Midbrain (tissue), 1 donor: Measurements from ENCODE around the gene USP17L18.
"Not testable (repeated sequence)": the region's sequence is repeated elsewhere in the genome, so short reads cannot be mapped to it uniquely, and the experiment has no call there.

Experiments
- DNase-seq: peaks from one replicate; lab custom pipeline; 2025; lab: John Stamatoyannopoulos, UW

The USP17L18 gene, protein sequence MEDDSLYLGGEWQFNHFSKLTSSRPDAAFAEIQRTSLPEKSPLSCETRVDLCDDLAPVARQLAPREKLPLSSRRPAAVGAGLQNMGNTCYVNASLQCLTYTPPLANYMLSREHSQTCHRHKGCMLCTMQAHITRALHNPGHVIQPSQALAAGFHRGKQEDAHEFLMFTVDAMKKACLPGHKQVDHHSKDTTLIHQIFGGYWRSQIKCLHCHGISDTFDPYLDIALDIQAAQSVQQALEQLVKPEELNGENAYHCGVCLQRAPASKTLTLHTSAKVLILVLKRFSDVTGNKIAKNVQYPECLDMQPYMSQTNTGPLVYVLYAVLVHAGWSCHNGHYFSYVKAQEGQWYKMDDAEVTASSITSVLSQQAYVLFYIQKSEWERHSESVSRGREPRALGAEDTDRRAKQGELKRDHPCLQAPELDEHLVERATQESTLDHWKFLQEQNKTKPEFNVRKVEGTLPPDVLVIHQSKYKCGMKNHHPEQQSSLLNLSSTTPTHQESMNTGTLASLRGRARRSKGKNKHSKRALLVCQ

DNA sequence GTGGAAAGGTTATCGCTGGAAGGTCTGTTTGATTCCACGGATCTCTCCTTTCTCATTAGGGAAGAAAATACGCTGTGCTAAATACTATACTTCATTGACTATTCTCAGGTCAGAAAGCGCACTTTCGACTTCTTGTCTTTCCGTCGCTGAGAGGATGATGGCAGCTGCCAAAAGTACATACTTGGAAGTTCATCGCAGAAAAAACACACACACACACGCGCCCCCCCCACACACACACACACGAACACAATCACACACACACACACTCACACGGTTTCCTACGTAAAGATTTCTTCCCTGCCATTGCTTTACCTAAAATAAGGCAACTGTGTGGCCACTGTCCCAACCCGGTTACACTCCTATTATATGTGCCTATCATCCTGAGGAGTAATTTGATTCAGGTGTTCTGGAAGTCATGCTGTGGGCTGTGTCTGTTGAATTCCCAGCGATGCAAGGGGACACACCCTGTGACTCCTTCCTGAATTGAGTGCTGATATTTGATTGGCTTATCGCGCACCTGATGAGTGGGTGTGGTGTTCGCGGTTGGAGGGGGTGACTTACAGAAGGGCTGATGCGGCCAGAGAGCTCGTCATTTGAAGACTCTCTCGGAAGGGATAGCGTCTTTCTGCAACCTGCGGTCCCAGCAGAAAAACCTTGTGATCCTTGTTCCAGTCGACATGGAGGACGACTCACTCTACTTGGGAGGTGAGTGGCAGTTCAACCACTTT, at the start of gene USP17L18:
USP17L18 (plus strand) TSS at position 678 of the 728 bp plus-strand sequence; CDS start at position 678, 0 bp downstream.
- DNase-seq, result not testable (repeated sequence)

DNA sequence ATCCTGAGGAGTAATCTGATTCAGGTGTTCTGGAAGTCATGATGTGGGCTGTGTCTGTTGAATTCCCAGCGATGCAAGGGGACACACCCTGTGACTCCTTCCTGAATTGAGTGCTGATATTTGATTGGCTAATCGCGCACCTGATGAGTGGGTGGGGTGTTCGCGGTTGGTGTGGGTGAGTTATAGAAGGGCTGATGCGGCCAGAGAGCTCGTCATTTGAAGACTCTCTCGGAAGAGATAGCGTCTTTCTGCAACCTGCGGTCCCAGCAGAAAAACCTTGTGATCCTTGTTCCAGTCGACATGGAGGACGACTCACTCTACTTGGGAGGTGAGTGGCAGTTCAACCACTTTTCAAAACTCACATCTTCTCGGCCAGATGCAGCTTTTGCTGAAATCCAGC, 38.1 kb upstream of the USP17L18 start, which contains the start of gene USP17L10:
USP17L10 (plus strand) TSS at position 301 of the 400 bp plus-strand sequence; CDS start at position 301, 0 bp downstream.
- not testable (repeated sequence) for DNase-seq

DNA sequence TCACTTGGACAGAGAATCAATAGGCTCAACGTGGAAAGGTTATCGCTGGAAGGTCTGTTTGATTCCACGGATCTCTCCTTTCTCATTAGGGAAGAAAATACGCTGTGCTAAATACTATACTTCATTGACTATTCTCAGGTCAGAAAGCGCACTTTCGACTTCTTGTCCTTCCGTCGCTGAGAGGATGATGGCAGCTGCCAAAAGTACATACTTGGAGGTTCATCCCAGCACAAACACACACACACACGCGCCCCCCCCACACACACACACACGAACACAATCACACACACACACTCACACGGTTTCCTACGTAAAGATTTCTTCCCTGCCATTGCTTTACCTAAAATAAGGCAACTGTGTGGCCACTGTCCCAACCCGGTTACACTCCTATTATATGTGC, 33.7 kb upstream of the USP17L18 start:
- not testable (repeated sequence) for DNase-seq

DNA sequence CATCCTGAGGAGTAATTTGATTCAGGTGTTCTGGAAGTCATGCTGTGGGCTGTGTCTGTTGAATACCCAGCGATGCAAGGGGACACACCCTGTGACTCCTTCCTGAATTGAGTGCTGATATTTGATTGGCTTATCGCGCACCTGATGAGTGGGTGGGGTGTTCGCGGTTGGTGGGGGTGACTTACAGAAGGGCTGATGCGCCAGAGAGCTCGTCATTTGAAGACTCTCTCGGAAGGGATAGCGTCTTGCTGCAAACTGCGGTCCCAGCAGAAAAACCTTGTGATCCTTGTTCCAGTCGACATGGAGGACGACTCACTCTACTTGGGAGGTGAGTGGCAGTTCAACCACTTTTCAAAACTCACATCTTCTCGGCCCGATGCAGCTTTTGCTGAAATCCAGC, 33.3 kb upstream of the USP17L18 start, which contains the start of gene USP17L11:
USP17L11 (plus strand) TSS at position 301 of the 400 bp plus-strand sequence; CDS start at position 301, 0 bp downstream.
- not testable (repeated sequence) for DNase-seq

DNA sequence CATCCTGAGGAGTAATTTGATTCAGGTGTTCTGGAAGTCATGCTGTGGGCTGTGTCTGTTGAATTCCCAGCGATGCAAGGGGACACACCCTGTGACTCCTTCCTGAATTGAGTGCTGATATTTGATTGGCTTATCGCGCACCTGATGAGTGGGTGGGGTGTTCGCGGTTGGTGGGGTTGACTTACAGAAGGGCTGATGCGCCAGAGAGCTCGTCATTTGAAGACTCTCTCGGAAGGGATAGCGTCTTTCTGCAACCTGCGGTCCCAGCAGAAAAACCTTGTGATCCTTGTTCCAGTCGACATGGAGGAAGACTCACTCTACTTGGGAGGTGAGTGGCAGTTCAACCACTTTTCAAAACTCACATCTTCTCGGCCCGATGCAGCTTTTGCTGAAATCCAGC, 28.6 kb upstream of the USP17L18 start, which contains the start of gene USP17L12:
USP17L12 (plus strand) TSS at position 301 of the 400 bp plus-strand sequence; CDS start at position 301, 0 bp downstream.
- DNase-seq, result not testable (repeated sequence)

DNA sequence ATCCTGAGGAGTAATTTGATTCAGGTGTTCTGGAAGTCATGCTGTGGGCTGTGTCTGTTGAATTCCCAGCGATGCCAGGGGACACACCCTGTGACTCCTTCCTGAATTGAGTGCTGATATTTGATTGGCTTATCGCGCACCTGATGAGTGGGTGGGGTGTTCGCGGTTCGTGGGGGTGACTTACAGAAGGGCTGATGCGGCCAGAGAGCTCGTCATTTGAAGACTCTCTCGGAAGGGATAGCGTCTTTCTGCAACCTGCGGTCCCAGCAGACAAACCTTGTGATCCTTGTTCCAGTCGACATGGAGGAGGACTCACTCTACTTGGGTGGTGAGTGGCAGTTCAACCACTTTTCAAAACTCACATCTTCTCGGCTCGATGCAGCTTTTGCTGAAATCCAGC, 23.8 kb upstream of the USP17L18 start, which contains the start of gene USP17L13:
USP17L13 (plus strand) TSS at position 301 of the 400 bp plus-strand sequence; CDS start at position 301, 0 bp downstream.
- not testable (repeated sequence) for DNase-seq

DNA sequence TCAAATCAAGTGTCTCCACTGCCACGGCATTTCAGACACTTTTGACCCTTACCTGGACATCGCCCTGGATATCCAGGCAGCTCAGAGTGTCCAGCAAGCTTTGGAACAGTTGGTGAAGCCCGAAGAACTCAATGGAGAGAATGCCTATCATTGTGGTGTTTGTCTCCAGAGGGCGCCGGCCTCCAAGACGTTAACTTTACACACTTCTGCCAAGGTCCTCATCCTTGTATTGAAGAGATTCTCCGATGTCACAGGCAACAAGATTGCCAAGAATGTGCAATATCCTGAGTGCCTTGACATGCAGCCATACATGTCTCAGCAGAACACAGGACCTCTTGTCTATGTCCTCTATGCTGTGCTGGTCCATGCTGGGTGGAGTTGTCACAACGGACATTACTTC, 18.2 kb upstream of the USP17L18 start:
- not testable (repeated sequence) for DNase-seq

DNA sequence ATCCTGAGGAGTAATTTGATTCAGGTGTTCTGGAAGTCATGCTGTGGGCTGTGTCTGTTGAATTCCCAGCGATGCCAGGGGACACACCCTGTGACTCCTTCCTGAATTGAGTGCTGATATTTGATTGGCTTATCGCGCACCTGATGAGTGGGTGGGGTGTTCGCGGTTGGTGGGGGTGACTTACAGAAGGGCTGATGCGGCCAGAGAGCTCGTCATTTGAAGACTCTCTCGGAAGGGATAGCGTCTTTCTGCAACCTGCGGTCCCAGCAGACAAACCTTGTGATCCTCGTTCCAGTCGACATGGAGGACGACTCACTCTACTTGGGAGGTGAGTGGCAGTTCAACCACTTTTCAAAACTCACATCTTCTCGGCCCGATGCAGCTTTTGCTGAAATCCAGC, 14.3 kb upstream of the USP17L18 start, which contains the start of gene USP17L15:
USP17L15 (plus strand) TSS at position 301 of the 400 bp plus-strand sequence; CDS start at position 301, 0 bp downstream.
- not testable (repeated sequence) for DNase-seq

DNA sequence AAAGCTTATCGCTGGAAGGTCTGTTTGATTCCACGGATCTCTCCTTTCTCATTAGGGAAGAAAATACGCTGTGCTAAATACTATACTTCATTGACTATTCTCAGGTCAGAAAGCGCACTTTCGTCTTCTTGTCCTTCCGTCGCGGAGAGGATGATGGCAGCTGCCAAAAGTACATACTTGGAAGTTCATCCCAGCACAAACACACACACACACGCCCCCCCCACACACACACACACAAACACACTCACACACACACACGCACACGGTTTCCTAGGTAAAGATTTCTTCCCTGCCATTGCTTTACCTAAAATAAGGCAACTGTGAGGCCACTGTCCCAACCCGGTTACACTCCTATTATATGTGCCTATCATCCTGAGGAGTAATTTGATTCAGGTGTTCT, 10.0 kb upstream of the USP17L18 start:
- DNase-seq, result not testable (repeated sequence)

DNA sequence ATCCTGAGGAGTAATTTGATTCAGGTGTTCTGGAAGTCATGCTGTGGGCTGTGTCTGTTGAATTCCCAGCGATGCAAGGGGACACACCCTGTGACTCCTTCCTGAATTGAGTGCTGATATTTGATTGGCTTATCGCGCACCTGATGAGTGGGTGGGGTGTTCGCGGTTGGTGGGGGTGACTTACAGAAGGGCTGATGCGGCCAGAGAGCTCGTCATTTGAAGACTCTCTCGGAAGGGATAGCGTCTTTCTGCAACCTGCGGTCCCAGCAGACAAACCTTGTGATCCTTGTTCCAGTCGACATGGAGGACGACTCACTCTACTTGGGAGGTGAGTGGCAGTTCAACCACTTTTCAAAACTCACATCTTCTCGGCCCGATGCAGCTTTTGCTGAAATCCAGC, 4.9 kb upstream of the USP17L18 start, which contains the start of gene USP17L17:
USP17L17 (plus strand) TSS at position 301 of the 400 bp plus-strand sequence; CDS start at position 301, 0 bp downstream.
- DNase-seq, result not testable (repeated sequence)

DNA sequence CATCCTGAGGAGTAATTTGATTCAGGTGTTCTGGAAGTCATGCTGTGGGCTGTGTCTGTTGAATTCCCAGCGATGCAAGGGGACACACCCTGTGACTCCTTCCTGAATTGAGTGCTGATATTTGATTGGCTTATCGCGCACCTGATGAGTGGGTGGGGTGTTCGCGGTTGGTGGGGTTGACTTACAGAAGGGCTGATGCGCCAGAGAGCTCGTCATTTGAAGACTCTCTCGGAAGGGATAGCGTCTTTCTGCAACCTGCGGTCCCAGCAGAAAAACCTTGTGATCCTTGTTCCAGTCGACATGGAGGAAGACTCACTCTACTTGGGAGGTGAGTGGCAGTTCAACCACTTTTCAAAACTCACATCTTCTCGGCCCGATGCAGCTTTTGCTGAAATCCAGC, 4.6 kb downstream of the USP17L18 start, which contains the start of gene USP17L19:
USP17L19 (plus strand) TSS at position 301 of the 400 bp plus-strand sequence; CDS start at position 301, 0 bp downstream.
- not testable (repeated sequence) for DNase-seq

DNA sequence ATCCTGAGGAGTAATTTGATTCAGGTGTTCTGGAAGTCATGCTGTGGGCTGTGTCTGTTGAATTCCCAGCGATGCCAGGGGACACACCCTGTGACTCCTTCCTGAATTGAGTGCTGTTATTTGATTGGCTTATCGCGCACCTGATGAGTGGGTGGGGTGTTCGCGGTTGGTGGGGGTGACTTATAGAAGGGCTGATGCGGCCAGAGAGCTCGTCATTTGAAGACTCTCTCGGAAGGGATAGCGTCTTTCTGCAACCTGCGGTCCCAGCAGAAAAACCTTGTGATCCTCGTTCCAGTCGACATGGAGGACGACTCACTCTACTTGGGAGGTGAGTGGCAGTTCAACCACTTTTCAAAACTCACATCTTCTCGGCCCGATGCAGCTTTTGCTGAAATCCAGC, 9.4 kb downstream of the USP17L18 start, which contains the start of gene USP17L20:
USP17L20 (plus strand) TSS at position 301 of the 400 bp plus-strand sequence; CDS start at position 301, 0 bp downstream.
- DNase-seq, result not testable (repeated sequence)

DNA sequence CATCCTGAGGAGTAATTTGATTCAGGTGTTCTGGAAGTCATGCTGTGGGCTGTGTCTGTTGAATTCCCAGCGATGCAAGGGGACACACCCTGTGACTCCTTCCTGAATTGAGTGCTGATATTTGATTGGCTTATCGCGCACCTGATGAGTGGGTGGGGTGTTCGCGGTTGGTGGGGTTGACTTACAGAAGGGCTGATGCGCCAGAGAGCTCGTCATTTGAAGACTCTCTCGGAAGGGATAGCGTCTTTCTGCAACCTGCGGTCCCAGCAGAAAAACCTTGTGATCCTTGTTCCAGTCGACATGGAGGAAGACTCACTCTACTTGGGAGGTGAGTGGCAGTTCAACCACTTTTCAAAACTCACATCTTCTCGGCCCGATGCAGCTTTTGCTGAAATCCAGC, 14.1 kb downstream of the USP17L18 start, which contains the start of gene USP17L21:
USP17L21 (plus strand) TSS at position 301 of the 400 bp plus-strand sequence; CDS start at position 301, 0 bp downstream.
- DNase-seq, result not testable (repeated sequence)

DNA sequence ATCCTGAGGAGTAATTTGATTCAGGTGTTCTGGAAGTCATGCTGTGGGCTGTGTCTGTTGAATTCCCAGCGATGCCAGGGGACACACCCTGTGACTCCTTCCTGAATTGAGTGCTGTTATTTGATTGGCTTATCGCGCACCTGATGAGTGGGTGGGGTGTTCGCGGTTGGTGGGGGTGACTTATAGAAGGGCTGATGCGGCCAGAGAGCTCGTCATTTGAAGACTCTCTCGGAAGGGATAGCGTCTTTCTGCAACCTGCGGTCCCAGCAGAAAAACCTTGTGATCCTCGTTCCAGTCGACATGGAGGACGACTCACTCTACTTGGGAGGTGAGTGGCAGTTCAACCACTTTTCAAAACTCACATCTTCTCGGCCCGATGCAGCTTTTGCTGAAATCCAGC, 18.9 kb downstream of the USP17L18 start, which contains the start of gene USP17L22:
USP17L22 (plus strand) TSS at position 301 of the 400 bp plus-strand sequence; CDS start at position 301, 0 bp downstream.
- DNase-seq, result not testable (repeated sequence)

DNA sequence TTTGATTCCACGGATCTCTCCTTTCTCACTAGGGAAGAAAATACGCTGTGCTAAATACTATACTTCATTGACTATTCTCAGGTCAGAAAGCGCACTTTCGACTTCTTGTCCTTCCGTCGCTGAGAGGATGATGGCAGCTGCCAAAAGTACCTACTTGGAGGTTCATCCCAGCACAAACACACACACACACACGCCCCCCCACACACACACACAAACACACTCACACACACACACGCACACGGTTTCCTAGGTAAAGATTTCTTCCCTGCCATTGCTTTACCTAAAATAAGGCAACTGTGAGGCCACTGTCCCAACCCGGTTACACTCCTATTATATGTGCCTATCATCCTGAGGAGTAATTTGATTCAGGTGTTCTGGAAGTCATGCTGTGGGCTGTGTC, 23.3 kb downstream of the USP17L18 start:
- DNase-seq, result not testable (repeated sequence)
